Parathyroid adenoma (tissue), 2 donors: ENCODE measurements around the gene INPP5A.

ENCODE experiments used
- H2AFZ ChIP-seq: fragments of 300-600 bp; sonication (generic); one replicate; pipeline ENCODE4 v1.7.0; 2017; ENCODE audit warnings: antibody characterized with exemption, mild to moderate bottlenecking
- H3K27ac ChIP-seq: fragments of 300-600 bp; sonication (generic); one replicate; pipeline ENCODE4 v1.7.0; 2017
- H3K27me3 ChIP-seq: fragments of 300-600 bp; sonication (generic); one replicate; pipeline ENCODE4 v1.7.0; 2017; ENCODE audit warnings: low read length; ENCODE audit not compliant: control insufficient read depth, insufficient read depth
- H3K36me3 ChIP-seq: fragments of 300-600 bp; sonication (generic); one replicate; pipeline ENCODE4 v1.7.0; 2017; ENCODE audit warnings: low read length; ENCODE audit not compliant: control insufficient read depth, insufficient read depth
- H3K4me1 ChIP-seq: fragments of 300-600 bp; sonication (generic); one replicate; pipeline ENCODE4 v1.7.0; 2017; ENCODE audit warnings: control low read depth
- H3K4me2 ChIP-seq: fragments of 300-600 bp; sonication (generic); one replicate; pipeline ENCODE4 v1.7.0; 2017; ENCODE audit warnings: low read length
- H3K4me3 ChIP-seq: fragments of 300-600 bp; sonication (generic); one replicate; pipeline ENCODE4 v1.7.0; 2017; ENCODE audit warnings: low read depth, low read length
- H3K79me2 ChIP-seq: fragments of 300-600 bp; sonication (generic); one replicate; pipeline ENCODE4 v1.7.0; 2017; ENCODE audit warnings: control low read depth
- H3K9ac ChIP-seq: fragments of 300-600 bp; sonication (generic); one replicate; pipeline ENCODE4 v1.7.0; 2017; ENCODE audit warnings: mild to moderate bottlenecking
- H3K9me3 ChIP-seq: fragments of 300-600 bp; sonication (generic); one replicate; pipeline ENCODE4 v1.7.0; 2017; ENCODE audit warnings: low read length; ENCODE audit not compliant: control insufficient read depth
- CTCF ChIP-seq: fragments of 300-600 bp; sonication (generic); IDR thresholded peaks from one replicate; pipeline ENCODE4 v1.7.0; 2017; ENCODE audit warnings: antibody characterized with exemption, mild to moderate bottlenecking
- donor health status: primary hyperparathyroidism.

The INPP5A gene

GRCh38 chr10:132492323-132493025 is 45.1 kb upstream of the INPP5A start:
- no peaks in the 10 kb centered on the region for H3K36me3 ChIP-seq
- no peak overlapping the region for H2AFZ ChIP-seq
- H3K79me2 ChIP-seq, result no peaks in the 10 kb centered on the region
- no peak overlapping the region for H3K4me3 ChIP-seq
- no peaks in the 10 kb centered on the region for H3K4me1 ChIP-seq
- no peak overlapping the region for H3K4me2 ChIP-seq
- H3K9me3 ChIP-seq, result no peaks in the 10 kb centered on the region
- TF ChIP-seq CTCF, result no peak
- no peaks in the 10 kb centered on the region for H3K27me3 ChIP-seq
- H3K9ac ChIP-seq, result no peak overlapping the region
- H3K27ac ChIP-seq, result no peak overlapping the region

GRCh38 chr10:132493246-132493755 is 44.3 kb upstream of the INPP5A start:
- no peaks in the 10 kb centered on the region for H3K36me3 ChIP-seq
- no peak overlapping the region for H3K27ac ChIP-seq
- no peak overlapping the region for H3K4me3 ChIP-seq
- no peak overlapping the region for H3K4me2 ChIP-seq
- no peaks in the 10 kb centered on the region for H3K4me1 ChIP-seq
- no peaks in the 10 kb centered on the region for H3K27me3 ChIP-seq
- H3K79me2 ChIP-seq, result no peaks in the 10 kb centered on the region
- no peak overlapping the region for H2AFZ ChIP-seq
- no peak for TF ChIP-seq CTCF
- no peaks in the 10 kb centered on the region for H3K9me3 ChIP-seq
- no peak overlapping the region for H3K9ac ChIP-seq

- no peaks in the 10 kb centered on the region for H3K9me3 ChIP-seq
- no peaks in the 10 kb centered on the region for H3K27me3 ChIP-seq
- TF ChIP-seq CTCF, result no peak
- H3K4me3 ChIP-seq, result no peak overlapping the region
- H3K4me1 ChIP-seq, result no peaks in the 10 kb centered on the region
- H3K4me2 ChIP-seq, result no peak overlapping the region
- no peaks in the 10 kb centered on the region for H3K36me3 ChIP-seq
- H3K27ac ChIP-seq, result no peak overlapping the region
- H3K9ac ChIP-seq, result no peak overlapping the region
- H3K79me2 ChIP-seq, result no peaks in the 10 kb centered on the region
- H2AFZ ChIP-seq, result no peak overlapping the region
Observed at GRCh38 chr10:132493756-132494290, 43.8 kb upstream of the INPP5A start.

GRCh38 chr10:132494866-132495630 is 42.5 kb upstream of the INPP5A start:
- no peaks in the 10 kb centered on the region for H3K36me3 ChIP-seq
- no peak overlapping the region for H3K4me3 ChIP-seq
- H3K27me3 ChIP-seq, result no peaks in the 10 kb centered on the region
- no peak overlapping the region for H3K4me2 ChIP-seq
- no peak overlapping the region for H3K9ac ChIP-seq
- no peak overlapping the region for H2AFZ ChIP-seq
- H3K27ac ChIP-seq, result no peak overlapping the region
- no peaks in the 10 kb centered on the region for H3K9me3 ChIP-seq
- no peak for TF ChIP-seq CTCF
- H3K4me1 ChIP-seq, result no peaks in the 10 kb centered on the region
- H3K79me2 ChIP-seq, result no peaks in the 10 kb centered on the region
